Stimulated activated CD4-positive, alpha-beta T cell treated with anti-CD3 and anti-CD28 coated beads, Interleukin-12 subunit alpha, Interleukin-12 subunit beta, amount 100 ng/mL, for 4 hours (primary cell): ENCODE data around the gene TTC23L.
"Not testable (repeated sequence)": the region's sequence is repeated elsewhere in the genome, so short reads cannot be mapped to it uniquely, and the experiment has no call there.

Experiments used
- DNase-seq: peaks from one replicate; pipeline ENCODE4 v3.0.0-alpha.2; 2020

Gene TTC23L

DNA sequence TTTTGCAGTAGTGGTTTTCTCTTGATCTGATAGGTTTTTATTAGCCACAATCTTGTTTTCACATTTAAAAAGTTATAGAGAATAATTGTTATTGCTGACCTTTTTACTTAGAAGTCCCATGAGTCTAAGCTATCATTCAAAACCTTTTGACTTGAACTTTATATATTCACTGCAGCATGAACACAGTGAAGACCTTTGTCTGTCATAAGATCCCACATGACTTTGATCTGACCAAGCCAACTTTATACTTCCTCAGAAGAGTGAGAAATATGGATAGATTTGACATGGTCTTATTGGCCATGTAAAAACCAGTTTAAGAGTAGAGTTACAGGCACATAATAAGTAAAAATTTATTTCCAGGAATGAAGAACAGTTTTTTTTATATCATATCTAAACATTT lies 42.3 kb downstream of the TTC23L start:
- no peak for DNase-seq

DNA sequence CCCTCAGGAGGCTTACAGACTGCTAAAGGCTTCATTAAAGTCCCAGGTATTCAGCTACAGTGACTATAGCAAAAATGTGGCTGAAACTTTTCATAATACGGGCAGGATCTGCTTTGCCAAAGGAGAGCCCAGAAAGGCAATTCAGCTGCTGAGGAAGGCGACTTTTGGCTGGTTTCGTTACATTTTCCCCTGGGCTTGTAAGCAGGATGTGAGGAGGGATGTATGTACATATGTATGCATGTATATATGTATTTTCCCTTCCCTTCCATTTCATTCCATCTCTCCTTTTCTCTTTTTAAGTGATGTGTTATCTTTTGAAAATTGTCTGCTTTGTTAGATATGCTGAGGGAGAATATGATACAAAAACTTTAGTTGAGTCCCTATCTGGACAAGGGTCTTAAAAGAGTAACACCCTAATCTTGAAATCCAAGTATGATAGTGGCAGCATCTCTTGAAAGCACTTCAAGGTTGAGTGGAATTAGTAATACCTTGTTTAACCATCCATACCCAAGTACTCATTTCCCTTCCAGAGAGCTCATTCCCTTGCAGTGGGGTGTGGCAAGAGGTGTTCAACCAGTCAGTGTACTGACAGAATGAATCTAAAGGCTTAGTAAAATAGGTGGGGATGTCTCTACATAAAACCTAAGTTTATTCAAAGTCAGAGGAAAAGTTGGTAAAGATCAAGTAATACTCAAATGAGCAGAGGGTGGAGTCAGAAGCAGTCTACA lies 47.6 kb downstream of the TTC23L start:
- DNase-seq: no peak

DNA sequence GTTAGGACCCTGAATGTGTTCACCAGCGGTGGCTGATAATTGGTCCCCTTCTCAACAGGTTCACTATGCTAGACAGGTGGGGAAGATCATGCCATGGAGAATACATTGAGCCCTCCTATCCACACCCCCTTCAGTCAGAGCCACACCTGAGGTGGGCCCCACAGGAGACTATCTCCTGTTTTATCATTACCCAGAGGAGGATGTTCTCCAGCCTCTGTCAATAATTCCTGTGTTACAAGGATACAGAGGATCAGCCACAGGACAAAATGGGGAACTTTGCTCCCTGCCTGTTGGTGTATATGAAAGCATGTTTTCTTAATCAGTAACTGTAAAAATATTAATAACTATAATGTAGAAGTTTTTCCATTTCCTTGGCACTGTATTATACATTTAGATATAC lies 50.4 kb downstream of the TTC23L start:
- no peak for DNase-seq

DNA sequence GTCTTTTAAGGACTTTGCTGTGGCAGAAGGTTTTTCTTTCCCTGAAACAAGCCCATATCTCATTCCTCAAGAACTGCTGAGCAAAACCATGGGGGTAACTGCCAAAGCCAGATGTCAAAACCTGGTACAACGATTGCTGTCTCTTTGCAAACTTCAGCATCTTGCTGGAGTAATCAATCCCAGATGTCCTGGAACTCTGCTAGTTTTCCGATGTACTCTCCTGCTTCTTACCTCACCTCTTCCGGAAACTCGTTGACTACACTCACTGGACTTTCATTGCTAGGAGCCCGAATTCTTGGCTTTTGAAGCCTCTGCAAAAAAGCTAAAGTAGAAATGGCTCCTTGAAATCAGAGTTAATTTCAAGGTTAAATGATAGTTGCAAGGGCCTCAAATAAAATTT lies 53.0 kb downstream of the TTC23L start:
- DNase-seq: no peak

DNA sequence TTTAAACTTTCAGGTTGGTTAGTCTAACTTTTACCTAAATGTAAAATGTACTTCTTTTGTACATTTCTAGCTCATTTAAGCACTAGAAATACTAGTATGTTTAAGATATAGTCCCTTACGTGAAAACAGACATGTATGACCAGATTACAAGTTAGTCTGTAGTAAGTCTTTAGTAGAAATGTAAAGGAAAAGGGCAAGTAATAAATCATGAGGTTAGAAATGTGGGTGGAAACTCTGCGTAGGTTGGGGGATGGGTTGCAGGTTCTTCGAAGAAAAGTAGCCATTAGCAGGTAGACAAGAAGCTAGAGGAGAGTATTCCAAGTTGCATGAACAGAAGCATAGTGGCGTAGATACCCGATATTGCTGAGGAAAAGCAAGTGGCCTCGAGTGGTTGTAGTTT lies 53.5 kb downstream of the TTC23L start:
- no peak for DNase-seq

DNA sequence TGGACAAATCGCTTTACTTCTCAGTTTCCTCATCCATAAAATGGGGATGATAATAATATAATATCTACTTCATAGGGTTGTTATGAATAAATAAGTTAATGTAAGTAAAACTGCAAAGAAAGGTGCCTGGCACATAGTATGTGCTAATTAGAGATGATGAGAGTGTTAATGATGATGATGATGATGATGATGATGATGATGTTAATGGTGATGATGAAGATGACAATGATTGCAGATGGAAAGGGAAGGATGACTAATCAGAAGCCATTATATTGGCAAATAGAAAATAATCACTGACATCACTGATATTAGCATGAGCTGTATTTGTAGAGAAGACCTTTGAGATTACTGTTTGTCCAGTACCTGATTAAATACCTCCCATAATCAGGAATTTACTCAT lies 55.8 kb downstream of the TTC23L start:
- DNase-seq: no peak

DNA sequence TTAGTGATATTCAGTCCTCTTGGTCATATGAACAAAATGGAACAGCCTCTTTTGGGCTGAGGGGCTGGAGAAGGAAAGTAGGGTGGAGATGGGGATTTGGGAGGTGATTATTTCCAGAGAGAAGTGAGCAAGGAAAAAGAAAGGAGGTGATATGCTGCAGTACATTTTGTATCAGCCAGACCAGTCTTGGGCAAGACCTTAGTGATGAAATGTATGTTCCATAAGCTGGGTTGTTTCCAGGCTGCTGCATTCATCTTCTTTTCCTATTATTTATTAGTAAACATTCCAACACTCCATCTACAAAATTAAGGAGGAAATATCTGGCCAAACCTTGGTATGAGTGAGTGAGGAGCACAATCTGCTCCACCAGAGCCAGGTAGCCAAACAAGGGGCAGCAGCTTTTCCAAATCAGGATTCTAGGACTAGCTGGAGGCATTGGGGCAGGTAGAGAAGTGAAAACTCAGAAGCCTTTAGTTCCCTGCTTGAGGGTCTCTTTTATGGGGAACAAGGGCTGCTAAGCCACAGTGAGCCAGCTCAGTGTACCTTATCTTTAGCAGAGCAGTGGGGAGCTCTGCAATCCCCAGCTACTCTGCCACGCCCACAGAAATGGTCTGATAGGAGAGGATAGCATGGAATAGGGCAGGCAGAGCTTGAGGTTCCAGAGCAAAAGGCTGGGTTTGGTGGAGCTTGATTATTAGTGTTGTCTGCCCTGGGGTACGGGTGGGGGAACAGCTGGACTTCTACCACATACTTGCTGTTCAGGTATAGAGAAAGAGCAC lies 56.9 kb downstream of the TTC23L start:
- no peak for DNase-seq

DNA sequence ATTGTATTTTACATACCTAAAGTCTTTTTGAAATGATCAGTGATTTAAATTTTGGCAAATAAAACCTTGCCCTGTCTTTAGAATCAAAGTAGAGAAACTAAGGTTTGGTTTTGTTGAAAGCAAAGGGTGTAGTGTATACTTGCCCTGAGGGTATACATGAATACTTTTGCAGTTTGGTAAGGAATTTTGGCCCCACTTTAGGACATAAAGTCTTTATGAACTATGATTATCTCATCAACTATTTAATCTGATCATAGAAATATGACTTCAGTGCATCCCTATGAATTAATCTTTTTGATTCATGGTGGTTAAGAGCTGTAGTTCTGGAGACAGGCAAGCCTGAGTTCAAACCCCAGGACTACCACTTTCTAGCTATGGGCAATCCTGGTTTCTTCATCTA lies 58.7 kb downstream of the TTC23L start:
- no peak for DNase-seq

DNA sequence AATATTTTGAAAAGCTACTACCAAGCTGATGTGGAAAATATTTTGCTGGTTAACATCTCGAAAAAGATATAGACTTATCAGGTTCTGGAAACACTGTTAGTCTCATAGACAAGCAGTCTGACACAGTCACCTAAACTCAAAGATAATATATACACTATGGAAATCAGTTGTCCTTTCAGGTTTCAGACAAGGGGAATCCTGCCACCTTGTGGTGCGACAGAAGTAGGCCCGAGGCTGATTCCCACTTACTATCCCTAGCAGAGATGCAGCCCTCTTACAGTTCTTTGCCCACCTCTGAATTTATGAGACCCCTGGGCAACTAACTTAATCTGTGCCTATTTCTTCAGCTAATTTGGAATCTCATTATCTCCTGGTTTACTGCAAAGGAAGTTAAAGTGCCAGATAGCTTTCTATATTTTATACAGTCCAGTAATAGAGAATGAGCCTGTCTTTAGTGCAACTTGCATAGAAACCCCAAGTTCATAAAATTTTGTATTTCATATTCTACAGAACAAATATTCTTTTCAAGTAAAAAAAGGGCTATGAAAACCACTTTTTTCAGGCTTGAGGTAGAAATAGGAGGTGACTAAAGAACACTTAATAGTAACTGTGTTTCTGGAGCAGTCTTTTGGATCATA lies 59.4 kb downstream of the TTC23L start:
- DNase-seq: peak; percentile 51

DNA sequence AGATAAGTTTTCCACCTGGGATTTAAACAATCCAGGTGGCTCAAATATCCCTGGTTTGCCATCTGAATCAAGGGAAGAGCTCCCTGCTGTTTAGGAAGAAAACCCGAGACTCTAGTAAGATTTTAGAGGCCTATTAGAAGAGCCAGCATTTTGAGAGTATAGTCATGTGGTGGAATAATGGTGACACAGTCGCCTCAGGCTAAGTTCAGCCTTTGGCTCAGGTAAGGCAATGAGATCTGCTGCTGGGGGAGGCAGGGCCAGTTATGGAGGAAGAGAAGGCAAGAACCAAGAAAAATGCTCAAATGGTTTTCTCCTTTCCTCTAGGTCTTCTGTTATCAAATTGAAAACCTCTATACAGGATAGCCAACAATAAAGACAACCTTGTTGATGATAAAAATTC lies 60.1 kb downstream of the TTC23L start:
- DNase-seq: no peak

DNA sequence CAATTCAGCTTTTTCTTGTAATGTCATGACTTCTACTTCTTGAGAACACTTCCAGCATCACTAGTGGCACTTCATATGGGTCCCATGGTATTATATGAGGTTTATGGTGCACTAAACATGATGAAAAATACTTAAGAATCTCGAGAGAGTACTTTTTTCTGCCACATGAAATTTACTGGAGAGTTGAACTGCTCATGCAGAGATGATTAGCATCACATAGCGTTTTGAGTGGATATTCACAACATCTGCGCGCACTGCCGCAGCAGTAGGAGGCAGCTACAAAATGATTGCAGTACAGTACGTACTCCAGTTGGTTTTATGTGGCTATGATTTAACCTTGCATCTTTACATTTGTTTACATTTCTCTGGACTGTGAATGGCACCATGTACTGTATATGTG lies 61.7 kb downstream of the TTC23L start:
- DNase-seq: no peak

DNA sequence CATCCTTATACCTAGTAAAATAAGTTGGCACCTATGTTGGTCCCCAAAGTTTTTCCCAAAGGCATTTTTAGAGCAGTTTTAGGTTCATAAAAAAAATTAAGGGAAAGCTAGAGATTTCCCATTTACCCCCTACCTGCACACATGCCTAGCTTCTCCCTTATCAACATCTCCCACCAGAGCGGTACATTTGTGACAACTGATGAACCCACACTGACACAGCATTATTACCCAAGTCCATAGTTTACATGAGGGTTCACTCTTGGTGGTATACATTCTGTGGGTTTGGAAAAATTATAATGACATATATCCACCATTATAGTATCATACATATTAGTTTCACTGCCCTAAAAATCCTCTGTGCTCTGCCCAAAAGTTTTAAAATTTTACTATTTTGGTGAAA lies 64.3 kb downstream of the TTC23L start:
- no peak for DNase-seq

DNA sequence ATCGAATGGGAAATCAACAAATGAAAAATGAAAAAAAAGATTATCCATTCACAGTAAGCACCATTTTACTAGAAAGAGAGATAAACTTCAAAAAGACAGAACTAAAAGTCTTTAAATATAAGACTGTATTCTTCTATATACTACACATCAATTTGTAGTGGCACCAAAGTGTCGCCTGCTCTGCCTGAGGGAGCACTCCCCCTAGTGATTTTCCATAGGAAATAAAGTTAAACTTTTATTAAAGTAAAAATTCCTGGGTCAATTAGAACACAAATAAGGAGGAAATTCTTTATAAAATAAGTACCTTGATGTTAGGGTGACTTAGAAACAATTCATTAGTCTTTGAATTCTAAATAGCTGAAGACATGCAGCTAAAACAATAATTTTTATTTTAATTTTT lies 66.6 kb downstream of the TTC23L start:
- no peak for DNase-seq

DNA sequence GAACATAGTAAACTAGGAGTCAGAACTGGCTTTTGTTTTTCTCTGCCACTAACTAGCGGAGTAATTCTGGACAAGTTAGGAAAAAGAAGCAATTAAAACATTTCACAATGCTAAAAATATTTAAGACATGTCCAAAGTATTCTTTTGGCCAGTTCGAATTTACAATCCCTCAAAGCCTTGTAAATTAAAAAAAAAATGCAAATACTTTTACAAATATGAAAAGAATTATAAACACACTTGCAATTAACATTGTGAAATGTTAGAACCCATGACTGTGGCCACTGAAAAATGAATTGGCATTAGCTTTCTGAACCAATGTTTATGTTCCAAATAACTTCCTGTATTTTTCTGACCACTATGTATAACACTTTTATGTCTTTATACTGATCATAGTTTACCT lies 74.1 kb downstream of the TTC23L start:
- DNase-seq: no peak

DNA sequence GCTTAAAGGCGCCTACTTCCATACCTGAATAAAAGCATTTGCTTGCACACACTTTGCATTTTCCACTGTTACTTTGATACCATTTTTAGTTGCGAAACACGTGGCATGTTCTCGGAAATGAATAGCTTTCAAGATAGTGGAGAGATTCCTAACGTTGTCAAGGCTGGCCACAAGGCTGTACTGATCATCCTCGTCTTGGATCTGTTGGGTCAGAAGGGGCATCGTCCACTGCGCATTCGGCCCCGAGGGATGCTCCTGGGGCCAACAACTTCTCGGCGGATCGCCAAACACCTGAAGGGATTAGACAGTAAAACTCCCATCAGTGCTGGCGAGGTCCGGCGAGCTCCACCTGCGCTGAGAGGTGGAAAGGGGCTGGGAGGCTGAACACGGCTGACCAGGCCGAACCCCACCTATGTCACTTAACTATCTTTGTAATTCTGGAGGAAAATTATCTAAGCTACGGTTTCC lies 75.7 kb downstream of the TTC23L start:
- peak; percentile 16 for DNase-seq

DNA sequence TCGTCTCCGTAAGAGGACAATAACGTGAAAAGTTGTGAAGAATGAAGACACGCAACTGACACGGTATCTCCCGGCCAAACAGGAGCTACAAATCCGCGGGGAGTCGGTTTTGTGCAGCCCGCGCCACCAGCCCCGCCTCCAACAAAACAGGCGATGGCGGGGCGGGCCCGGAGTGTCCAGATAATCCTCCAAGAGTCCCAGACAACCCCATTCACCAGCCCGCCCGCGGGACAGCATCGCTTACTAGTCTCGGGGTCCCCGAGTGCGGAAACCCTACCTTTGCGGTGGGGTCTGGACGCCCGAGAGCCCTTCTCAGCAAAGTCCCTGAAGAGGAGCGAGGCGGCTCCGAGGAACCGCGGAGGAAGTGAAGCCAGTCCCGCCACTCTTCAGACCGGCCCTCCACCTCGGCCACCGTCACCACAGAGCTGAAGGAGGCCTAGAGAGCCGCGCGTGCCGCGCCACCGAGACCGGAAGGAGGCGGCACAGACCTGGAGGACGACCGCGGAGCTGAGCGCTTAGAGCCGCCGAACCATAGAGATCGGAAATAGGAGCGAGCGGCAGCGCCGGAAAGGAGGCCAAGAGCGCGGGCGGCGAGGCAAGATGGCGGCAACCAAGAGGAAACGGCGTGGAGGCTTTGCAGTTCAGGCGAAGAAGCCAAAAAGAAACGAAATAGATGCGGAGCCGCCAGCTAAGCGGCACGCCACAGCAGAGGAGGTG lies 76.3 kb downstream of the TTC23L start, which contains the start of the genes BRIX1 and RAD1:
TSS of gene BRIX1 (plus strand) at position 573 of the 717 bp plus-strand sequence. CDS start at position 601, 28 bp downstream.
TSS of gene RAD1 (minus strand) at position 366 of the 717 bp plus-strand sequence. CDS start 612 bp downstream, outside the sequence.
- DNase-seq: peak; percentile 91

DNA sequence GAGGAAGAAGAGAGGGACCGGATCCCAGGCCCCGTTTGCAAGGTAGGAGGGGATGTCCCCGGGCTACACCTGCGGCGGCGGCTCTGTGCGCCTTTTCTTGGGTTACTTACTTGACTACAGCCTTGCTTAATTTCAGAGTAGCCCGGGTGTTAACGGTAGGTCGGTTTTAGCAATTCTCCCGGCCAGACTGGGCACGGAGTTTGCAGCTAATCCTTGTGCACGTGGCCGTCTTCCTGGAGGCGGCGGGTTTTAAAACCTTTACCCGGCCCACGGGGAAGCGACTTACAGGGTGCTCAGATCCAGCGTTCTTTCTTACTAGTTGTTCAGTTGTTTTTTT lies 76.9 kb downstream of the TTC23L start:
- DNase-seq: no peak

DNA sequence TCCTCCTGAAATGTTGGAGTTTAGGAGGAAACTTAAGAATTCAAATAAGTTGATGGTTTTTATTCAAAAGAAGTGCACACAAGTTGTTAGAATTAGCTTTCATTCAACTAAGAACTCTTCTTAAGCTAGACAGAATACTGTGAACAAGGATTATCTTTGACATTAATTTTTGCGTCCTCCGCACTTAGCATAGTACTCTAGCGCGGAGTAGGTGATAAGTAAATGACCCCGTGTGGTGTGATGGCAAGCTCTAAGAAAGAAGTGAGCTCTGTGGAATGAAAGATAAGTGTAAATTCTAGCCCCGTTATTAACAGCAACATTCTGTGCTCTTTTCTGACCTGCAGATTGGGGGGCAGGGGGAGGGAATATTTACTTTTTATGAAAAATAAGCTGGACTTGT lies 77.6 kb downstream of the TTC23L start:
- no peak for DNase-seq

DNA sequence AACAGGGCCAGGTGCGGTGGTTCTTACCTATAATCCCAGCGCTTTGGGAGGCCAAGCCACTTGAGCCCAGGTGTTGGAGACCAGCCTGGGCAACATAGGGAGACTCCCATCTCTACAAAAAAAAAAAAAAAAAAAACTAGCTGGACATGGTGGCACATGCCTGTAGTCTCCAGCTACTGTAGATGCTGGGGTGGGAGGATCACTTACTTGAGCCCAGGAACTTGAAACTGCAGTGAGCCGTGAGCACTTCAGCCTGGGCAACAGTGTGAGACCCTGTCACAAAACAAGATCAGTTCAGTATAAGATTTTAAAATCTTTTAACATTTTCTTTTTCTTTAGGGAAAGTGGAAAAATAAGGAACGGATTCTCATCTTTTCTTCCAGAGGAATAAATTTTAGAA lies 79.1 kb downstream of the TTC23L start:
- no peak for DNase-seq

DNA sequence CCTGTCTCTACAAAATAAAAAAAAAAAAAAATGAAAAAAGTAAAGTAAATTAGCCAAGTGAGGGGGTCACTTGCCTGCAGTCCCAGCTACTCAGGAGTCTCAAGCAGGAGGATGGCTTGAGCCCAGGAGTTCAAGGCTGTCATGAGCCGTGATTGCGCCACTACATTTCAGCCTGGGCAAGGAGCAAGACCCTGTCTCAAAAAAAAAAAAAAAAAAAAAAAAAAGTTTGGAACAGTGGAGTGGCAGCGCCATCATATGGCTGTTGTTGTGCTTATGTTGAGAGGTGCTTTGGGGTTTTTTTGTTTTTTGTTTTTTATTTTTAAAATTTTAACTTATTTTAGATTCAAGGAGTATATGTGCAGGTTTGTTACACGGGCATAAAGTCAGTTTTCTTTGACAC lies 80.1 kb downstream of the TTC23L start:
- DNase-seq: no peak

DNA sequence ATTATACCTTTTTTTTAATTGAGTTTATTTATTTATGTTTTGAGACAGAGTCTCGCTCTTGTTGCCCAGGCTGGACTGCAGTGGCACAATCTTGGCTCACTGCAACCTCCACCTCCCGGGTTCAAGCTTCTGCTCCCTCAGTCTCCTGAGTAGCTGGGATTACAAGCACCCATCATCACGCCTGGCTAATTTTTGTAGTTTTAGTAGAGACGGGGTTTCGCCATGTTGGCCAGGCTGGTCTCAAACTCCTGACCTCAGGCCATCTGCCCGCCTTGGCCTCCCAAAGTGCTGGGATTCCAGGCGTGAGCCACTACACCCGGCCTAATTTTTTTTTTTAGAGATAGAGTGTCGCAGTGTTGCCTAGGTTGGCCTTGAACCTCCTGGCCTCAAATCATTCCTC lies 84.3 kb downstream of the TTC23L start:
- DNase-seq: not testable (repeated sequence)

DNA sequence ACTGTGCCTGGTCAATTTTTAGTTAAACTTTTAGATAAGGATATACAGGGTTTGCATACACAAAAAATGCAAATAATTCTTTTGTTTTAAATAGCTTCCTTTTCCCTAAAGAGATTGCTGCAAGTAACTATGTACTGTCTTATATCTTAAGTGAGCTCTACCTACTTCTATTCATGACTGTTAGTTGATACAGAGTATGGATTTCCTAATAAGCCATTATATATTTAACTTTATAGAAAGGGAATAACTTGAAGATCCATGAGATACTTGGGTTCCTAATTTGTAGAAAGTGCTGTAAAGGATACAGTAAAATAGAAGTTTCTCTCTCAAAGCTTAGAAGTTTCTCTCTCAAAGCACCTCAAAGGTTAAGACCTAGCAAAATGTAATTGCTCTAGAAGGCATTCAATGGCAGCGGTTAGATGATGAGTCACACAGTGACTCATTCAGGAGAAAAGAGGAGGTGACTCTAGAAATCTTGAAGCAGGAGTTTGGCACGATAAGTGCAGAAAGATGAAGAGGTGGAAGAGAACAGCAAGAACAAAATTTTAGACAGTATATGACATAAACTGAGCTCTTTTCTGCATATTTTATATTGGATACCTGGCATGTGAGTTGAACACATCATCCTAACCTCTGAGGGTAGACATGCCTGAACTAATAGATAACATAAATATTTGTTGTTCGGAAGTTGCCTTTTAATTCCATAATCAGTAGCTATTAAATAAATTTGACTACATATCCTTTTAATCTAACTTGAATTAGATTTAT lies 84.9 kb downstream of the TTC23L start:
- DNase-seq: no peak

DNA sequence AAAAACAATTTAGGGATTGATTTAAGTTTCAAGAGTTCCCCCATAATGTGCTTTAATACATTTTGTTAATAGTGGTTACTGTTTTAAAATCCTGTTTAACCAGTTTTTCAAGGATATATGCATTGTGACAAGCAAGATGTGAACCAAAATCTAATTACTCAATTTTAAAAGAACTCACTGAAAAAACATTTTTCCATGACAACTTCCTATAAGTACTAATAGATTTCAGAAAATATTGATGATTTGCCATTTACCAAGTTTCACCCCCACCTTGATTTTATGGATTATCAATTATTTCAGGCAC lies 85.5 kb downstream of the TTC23L start:
- DNase-seq: no peak
